Left colon (tissue), 2 donors: ENCODE data around the gene RASGRP4. TPM values are rescaled to one million over a fixed set of nuclear protein-coding genes. Genes with fewer than 3 reads are reported as not detected.
"Not testable (repeated sequence)": the region's sequence is repeated elsewhere in the genome, so short reads cannot be mapped to it uniquely, and the experiment has no call there.

Source experiments
- ATAC-seq: fragments of 200-7000 bp; cut with Tn5 transposase; one replicate; pipeline ENCODE4 v1.9.1; 2020; ENCODE audit warnings: mild to moderate bottlenecking, moderate library complexity
- DNase-seq, 2 donors: peaks; one replicate each; pipeline ENCODE4 v3.0.0-alpha.2; 2020
- intact Hi-C, 2 donors: fragments of 100-400 bp; cut with DNase I in 1 of 2; cut with micrococcal nuclease in 1 of 2; formaldehyde crosslinking; loops; one replicate each; pipeline versions ENCODE4 v1.11.2 to v1.14.0; 2022; cut with DNase I, micrococcal nuclease
- total RNA-seq, 2 donors: library from RNA; stranded (reverse); fragmentation: NEBNext Ultra II Directional; extraction: Animal tissue kit (Norgen Biotek cat#: 25700); gene quantifications; one replicate each; pipeline ENCODE4 v1.2.1, GENCODE V29; 2021
- donor health status: DM: no; HTN: no; CAD: no.
- donor health status: DM: yes; HTN: yes; CAD: no.

The RASGRP4 gene
- total RNA-seq, 2 donors from 2014 or later, result 0.49 to 1.8 TPM

- ATAC-seq (no peak), DNase-seq (no peak)
- intact Hi-C loops, result no loop called here
Measured at GRCh38 chr19:38451629-38452028, 25.6 kb upstream of the RASGRP4 start.

DNA sequence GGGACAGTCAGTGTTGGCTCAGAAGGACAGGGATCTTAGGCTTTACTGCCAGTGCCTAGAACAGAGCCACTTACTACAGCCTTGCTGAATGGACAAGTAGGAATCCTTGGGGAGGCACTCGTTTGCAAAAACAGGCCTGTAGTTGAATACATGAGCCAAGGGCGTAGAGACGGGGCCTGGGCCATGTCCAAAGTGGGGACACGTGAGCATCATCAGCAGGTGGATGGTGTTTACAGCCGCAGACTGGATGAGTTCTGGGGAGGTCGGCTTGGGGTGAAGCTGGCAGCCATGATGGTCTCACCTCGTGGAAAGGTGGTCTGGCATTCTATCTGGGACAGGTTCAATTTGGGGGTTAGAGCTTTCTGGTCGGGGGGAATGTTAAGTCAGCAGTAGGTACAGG lies 25.0 kb upstream of the RASGRP4 start:
- ATAC-seq, result no peak
- no peak for DNase-seq
- intact Hi-C loops, result no loop called here

- no peak for DNase-seq
- intact Hi-C loops, result no loop called here
- ATAC-seq, result no peak
Measured at GRCh38 chr19:38449518-38449917, 23.5 kb upstream of the RASGRP4 start.

GRCh38 chr19:38448225-38448624 lies 22.2 kb upstream of the RASGRP4 start:
- ATAC-seq, result no peak

DNA sequence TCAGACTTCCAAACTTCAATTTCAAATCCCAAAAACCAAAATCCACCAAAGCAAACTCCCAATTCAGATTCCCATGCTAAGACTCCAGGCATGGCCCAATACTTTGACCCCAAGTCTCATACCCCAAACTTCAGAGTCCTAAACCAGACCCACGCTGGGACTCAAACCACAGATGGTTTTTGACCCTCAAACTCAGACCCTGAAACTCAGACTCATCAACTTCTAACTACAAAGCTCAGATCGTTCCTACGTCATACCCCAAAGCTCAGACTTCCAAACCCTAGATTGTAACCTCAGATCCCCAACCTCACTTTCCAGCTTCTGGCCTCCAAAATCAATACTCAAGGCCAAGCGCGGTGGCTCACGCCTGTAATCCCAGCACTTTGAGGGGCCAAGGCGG lies 19.3 kb upstream of the RASGRP4 start:
- intact Hi-C loops, result no loop called here
- DNase-seq, result no peak
- no peak for ATAC-seq

More at GRCh38 chr19:38448225-38448624, 22.2 kb upstream of the RASGRP4 start:
- no peak for DNase-seq
- intact Hi-C loops, result no loop called here

DNA sequence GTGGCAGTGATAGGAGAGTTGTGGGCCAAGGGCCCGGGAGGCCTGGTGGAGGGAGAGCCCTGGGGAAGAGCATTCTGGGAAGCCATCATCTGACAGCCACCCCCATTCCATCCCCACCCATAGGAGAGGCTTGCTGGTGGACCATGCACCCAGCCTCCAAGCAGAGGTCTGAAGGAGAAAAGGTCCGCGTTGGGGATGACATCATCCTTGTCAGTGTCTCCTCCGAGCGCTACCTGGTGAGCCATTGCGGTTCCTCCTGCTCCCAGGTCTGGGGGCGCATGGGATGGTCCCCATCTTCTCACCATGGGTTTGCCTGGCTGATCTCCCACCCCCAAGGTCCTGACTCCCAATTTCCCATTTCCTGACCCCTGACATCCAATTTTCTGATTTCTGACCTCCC lies 18.0 kb upstream of the RASGRP4 start:
- DNase-seq, result no peak
- intact Hi-C loops, result no loop called here
- no peak for ATAC-seq

GRCh38 chr19:38443458-38443999 lies 17.5 kb upstream of the RASGRP4 start:
- ATAC-seq, result no peak
- no peak for DNase-seq
- intact Hi-C loops, result no loop called here

DNA sequence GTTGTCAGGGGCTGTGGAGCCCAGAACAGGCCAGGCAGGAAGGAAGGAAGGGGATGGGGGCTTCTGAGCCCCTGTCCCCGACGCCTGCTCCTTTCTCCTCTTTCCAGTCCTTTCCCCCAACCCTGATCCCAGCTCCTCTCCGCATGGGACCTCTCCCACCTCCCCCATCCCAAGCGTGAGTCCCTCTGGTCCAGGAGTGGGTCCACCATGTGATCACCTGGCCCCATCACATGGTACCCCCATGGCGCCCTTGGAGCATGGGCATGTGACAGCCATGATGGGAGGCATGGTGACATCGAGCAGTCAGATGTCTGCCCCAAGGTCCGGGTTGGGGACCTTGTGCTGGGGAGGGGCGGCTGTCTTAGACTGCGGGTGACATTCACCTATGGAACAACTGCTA lies 16.7 kb upstream of the RASGRP4 start:
- intact Hi-C loops, result no loop called here
- ATAC-seq (no peak), DNase-seq (no peak)

DNA sequence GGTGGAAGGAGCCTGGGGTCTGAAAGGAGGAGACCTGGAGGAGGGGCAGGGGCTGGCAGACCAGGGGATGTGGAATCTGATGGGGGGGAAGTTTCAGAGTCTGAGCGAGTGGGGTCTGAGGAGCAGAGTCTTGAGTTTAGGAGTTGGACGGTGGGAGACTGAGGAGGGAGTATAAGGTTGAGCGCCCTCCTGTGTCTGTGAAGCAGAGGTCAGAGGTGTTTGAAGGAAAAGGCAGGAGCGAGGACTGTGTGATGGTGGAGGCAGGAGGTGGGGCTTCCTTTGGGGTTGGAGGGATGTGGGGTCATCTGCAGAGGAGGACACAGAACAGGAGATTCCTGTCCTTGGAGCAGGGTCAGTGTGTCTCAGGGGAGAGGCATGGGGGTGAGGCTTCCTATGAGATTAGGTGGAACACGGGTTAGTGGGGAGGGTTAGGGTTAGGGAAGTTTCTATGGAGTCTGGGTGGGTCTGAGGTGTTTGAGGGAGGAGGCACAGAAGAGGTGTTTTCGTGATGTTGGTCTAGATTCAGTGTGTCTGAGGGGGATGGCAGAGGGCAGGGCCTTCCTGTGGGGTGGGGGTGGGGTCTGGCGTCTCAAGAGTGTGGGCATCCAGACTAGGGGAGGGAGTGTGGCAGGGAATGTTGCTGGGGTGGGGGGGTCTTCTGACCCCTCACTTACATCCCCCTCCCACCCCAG lies 15.8 kb upstream of the RASGRP4 start:
- DNase-seq (no peak), ATAC-seq (no peak)
- intact Hi-C loops, result no loop called here

- no peak for ATAC-seq
- intact Hi-C loops, result no loop called here
- DNase-seq, result no peak
Measured at GRCh38 chr19:38440592-38440991, 14.6 kb upstream of the RASGRP4 start.

DNA sequence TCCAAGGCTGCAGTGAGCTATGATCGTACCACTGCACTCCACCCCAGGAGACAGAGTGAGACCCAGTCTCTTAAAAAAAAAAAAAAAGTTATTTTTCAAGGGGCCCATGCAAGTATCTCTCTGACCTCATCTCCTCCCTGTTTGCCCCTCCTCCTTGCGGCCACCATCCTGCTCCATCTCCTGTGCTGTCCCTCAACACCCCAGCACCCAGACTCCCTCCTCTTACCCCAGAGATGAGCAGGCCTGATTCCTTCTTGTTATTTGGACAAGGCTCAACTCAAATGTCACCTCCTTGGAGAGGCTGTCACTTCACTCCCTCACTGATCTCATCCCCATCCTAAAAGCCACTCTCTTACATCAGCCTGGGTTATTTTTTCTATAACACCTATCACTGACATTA lies 11.9 kb upstream of the RASGRP4 start:
- DNase-seq, result no peak
- intact Hi-C loops, result no loop called here
- no peak for ATAC-seq

DNA sequence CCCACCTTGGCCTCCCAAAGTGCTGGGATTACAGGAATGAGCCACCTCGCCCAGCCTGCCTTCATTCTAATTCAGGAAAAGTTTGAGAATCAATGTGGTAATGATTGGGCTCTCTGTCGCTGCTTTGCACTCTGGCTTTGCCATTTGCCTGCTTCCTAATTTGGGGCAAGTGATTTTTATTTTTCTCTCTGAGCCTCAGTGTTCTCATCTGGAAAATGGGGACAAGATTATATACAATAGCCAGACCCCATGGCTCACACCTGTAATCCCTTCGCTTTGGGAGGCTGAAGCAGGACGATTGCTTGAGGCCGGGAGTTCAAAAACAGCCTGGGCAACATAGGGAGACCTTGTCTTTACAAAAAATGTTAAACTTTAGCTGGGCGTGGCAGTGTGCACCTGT lies 11.3 kb upstream of the RASGRP4 start:
- intact Hi-C loops, result no loop called here
- DNase-seq (no peak), ATAC-seq (no peak)

DNA sequence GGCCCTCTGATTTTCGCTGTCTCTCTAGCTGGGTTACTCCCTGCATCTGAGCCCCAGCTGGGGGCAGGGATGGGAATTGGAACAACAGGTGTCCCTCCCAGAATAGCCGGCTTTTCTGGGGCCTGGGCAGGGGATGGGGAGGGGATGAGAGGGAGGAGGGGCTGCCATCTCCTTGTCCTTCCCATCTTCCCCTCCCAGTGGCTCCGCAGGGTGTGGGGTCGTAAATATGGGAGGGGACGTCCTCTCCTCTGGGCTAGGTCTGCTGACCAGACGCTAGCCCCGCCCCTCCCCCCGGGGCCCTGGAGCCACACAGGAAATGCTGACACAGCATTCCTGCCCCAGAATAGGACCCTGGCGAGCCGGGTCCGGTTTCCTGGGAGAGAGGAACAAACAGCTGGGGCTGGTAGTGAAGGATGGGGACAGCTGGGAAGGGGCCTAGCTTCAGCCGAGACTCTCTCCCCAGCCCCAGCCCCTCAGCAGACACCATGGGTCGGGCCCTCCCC lies 8.6 kb upstream of the RASGRP4 start:
- intact Hi-C loops, result no loop called here
- ATAC-seq, result no peak
- DNase-seq, result peak in 1 of 2 donors; percentile 30

DNA sequence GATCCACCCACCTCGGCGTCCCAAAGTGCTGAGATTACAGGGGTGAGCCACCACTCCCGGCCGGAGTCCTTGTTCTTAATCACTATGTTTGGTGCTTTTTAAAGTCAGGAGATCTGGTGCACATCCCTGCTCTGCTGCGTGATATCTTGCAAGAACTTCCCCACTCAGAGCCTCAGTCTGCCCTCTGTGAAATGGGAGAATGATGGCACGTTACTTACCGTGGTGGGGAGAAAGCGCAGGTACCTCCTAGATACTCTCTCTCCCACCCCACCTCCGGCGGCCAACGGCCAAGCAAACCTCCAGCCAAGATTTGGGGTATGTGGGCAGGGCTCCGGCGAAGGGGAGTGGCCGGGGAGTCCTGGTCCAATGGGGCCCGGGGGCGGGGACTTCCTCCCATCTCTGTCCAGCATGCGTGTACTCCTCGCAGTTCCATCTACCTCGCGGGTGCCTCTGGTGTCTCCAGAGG lies 7.3 kb upstream of the RASGRP4 start, which contains the start of gene RYR1:
Gene RYR1 (plus strand): TSS at position 424 of the 466 bp plus-strand sequence. CDS start 139 bp downstream, outside the sequence.
- DNase-seq (peak; percentile 48 to 59), ATAC-seq (no peak)
- intact Hi-C loops, result no loop called here

GRCh38 chr19:38430931-38431330 lies 4.9 kb upstream of the RASGRP4 start:
- DNase-seq (no peak), ATAC-seq (no peak)
- intact Hi-C loops, result no loop called here

GRCh38 chr19:38429811-38430156 lies 3.8 kb upstream of the RASGRP4 start:
- DNase-seq (no peak), ATAC-seq (no peak)
- intact Hi-C loops, result no loop called here

DNA sequence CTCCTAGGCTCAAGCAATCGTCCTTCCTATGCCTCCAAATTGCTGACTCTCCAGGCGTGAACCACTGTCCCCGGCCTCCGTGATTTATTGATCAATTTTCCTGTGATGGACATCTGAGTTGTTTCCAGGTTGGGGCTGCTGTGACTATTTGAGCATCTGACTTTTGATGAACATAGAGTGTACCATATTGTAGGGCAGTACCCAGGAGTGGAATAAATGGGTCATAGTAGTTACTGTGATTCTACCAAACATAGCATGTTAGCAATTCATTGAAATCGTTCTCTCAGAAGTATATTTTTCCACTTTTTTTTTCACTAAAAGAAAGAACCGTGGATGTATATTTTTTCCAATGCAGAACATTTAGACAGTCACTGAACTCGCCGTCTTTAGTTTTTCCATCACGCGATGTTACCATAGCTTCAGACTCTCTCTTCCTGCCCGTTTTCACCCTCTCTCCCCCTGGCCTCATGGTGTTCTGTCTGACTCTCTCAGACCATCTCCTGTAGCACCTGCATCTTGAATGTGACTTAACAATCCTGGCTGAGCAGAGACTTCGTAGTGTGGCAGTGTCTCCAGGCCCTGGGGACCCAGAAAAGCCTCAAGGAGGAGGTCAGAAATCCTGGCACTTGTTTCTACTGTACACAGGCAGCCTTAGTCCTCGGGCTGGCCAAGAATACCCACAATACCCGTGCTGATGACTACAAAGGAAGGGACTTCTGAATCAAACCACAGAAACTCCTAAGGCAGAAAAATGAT lies 3.2 kb upstream of the RASGRP4 start:
- DNase-seq, result no peak

GRCh38 chr19:38427035-38427677 lies 1.1 kb upstream of the RASGRP4 start:
- ATAC-seq, DNase-seq, intact Hi-C loops: not testable (repeated sequence)

More for the DNA sequence above, 3.2 kb upstream of the RASGRP4 start:
- ATAC-seq, result no peak
- intact Hi-C loops, result no loop called here

GRCh38 chr19:38425222-38425809 lies 703 bp downstream of the RASGRP4 start:
- DNase-seq (no peak), ATAC-seq (no peak)
- intact Hi-C loops, result no loop called here
